ENCODE results near the gene SMARCA4. TPM values are rescaled to one million over a fixed set of nuclear protein-coding genes. Genes with fewer than 3 reads are reported as not detected.
A peak's percentile ranks its signal among the peaks of the same experiment; 100 is the strongest.

SMARCA4 gene
- total RNA-seq, 1 experiment from 2014 or later: 261 TPM

- Mint-ChIP-seq H3K4me1 (peaks cover 42 to 50% of the 10 kb centered on the region in 2 experiments), H3K27me3 (ENCODE audit: low read depth) (no peaks in the 10 kb centered on the region), H3K36me3 (ENCODE audit: insufficient read depth in 1 of 3, low read depth in 3 of 3) (peaks cover 10 to 27% (median 17%) of the 10 kb centered on the region in 3 experiments; a peak in 5 of 7 replicates), H3K9me3 (no peaks in the 10 kb centered on the region), H3K4me3 (peak overlapping the region in 1 of 2 experiments; percentile 40; a peak in 1 of 5 replicates), H3K27ac (peak overlapping the region in 2 of 3 experiments; percentile 43 to 44; a peak in 4 of 7 replicates)
- Histone ChIP-seq H3K27me3 (ENCODE audit: insufficient read depth, low read length) (no peaks in the 10 kb centered on the region), H3K4me2 (ENCODE audit: insufficient read depth, insufficient read length, low read length) (no peak overlapping the region), H3K4me1 (ENCODE audit: insufficient read depth, low read length) (no peaks in the 10 kb centered on the region; the same call in 1 of the 2 replicates), H4K20me1 (ENCODE audit: control insufficient read depth, insufficient read depth, insufficient read length) (peaks cover 6% of the 10 kb centered on the region), H3K79me1 (ENCODE audit: insufficient read depth, low read depth, low read length, poor library complexity, severe bottlenecking) (peaks cover 5% of the 10 kb centered on the region), H3K23me2 (ENCODE audit: insufficient read length, low read depth, low read length, poor library complexity, severe bottlenecking) (peaks cover 6% of the 10 kb centered on the region), H4K8ac (replicated peaks; ENCODE audit: insufficient read length, low read depth, low read length) (no peak overlapping the region), H3K27ac (ENCODE audit: insufficient read length, low read depth, low read length) (no peak overlapping the region), H3K4ac (ENCODE audit: low read depth, low read length) (no peak overlapping the region), H2AK5ac (ENCODE audit: insufficient read length, low read length) (no peak overlapping the region), H2BK12ac (ENCODE audit: insufficient read length, low read depth, low read length) (no peak overlapping the region), H2BK20ac (ENCODE audit: low read depth, low read length, poor library complexity, severe bottlenecking) (no peak overlapping the region), H3K56ac (ENCODE audit: insufficient read length, low read depth, low read length) (no peak overlapping the region), H3K9me3 (ENCODE audit: control insufficient read depth, low read depth, low read length) (no peaks in the 10 kb centered on the region), H3K23ac (ENCODE audit: insufficient read length, low read depth, low read length) (no peak overlapping the region), H3K18ac (ENCODE audit: insufficient read length, low read depth, low read length) (no peak overlapping the region), H4K91ac (ENCODE audit: insufficient read length, low read depth, low read length) (no peak overlapping the region), H3K14ac (ENCODE audit: insufficient read depth, low read length) (no peak overlapping the region), H2BK15ac (ENCODE audit: low read depth, low read length) (no peak overlapping the region), H3K79me2 (ENCODE audit: insufficient read depth, low read length) (peaks cover 74% of the 10 kb centered on the region), H4K5ac (ENCODE audit: insufficient read length, low read depth, low read length) (no peak overlapping the region), H3K9ac (ENCODE audit: extremely low read depth, insufficient read length, low read length) (no peak overlapping the region), H2BK120ac (ENCODE audit: low read depth, low read length, poor library complexity, severe bottlenecking) (no peak overlapping the region), H3T11ph (ENCODE audit: low read length) (no peak overlapping the region), H2AFZ (ENCODE audit: low read length) (no peak overlapping the region), H2BK5ac (ENCODE audit: insufficient read length, low read length) (no peak overlapping the region)
- no peak for DNase-seq
- WGBS (ENCODE audit: extremely low coverage, insufficient read length, low lambda C conversion rate): no CpG with 5 or more reads among the region's 8 CpGs
- TF ChIP-seq CTCF (conservative IDR thresholded peaks at IDR 0.05): no peak
Measured at GRCh38 chr19:10966809-10967208, 6.0 kb downstream of the SMARCA4 start.
